DMS 273 (cell line): ENCODE results near the gene PTCRA.
A peak's percentile ranks its signal among the peaks of the same experiment; 100 is the strongest.
"Not testable (repeated sequence)": the region's sequence is repeated elsewhere in the genome, so short reads cannot be mapped to it uniquely, and the experiment has no call there.

Experiments
- DNase-seq: peaks from one replicate; lab custom pipeline; 2025; ENCODE audit not compliant: unreplicated experiment; lab: John Stamatoyannopoulos, UW

PTCRA gene

GRCh38 chr6:42902429-42903263 is 13.2 kb upstream of the PTCRA start:
- DNase-seq: not testable (repeated sequence)

GRCh38 chr6:42904467-42904866 is 11.4 kb upstream of the PTCRA start:
- no peak for DNase-seq

GRCh38 chr6:42907336-42907735 is 8.5 kb upstream of the PTCRA start:
- no peak for DNase-seq

GRCh38 chr6:42909835-42910234 is 6.0 kb upstream of the PTCRA start:
- DNase-seq: no peak

GRCh38 chr6:42911171-42912021 is 4.5 kb upstream of the PTCRA start:
- DNase-seq: no peak

- peak; percentile 30 for DNase-seq
Measured at GRCh38 chr6:42914546-42914945, 1.3 kb upstream of the PTCRA start.

GRCh38 chr6:42916288-42916687 is 435 bp downstream of the PTCRA start:
- no peak for DNase-seq

GRCh38 chr6:42921801-42922200 is 5.9 kb downstream of the PTCRA start:
- no peak for DNase-seq

- DNase-seq: no peak
Measured at GRCh38 chr6:42923666-42924065, 7.8 kb downstream of the PTCRA start.

GRCh38 chr6:42925248-42925857 is 9.5 kb downstream of the PTCRA start:
- no peak for DNase-seq

- DNase-seq: peak; percentile 99
Measured at GRCh38 chr6:42928986-42929820, 13.3 kb downstream of the PTCRA start, which contains the start of gene CNPY3. Gene CNPY3 (plus strand): TSS chr6:42929480. CDS start chr6:42929571, 91 bp downstream.

GRCh38 chr6:42929821-42930360 is 14.0 kb downstream of the PTCRA start:
- DNase-seq: peak; percentile 86

- no peak for DNase-seq
Measured at GRCh38 chr6:42932412-42932811, 16.6 kb downstream of the PTCRA start.

GRCh38 chr6:42933205-42933604 is 17.4 kb downstream of the PTCRA start:
- no peak for DNase-seq

GRCh38 chr6:42935322-42935721 is 19.5 kb downstream of the PTCRA start:
- no peak for DNase-seq

- no peak for DNase-seq
Measured at GRCh38 chr6:42936398-42936797, 20.5 kb downstream of the PTCRA start.

GRCh38 chr6:42937548-42938427 is 21.9 kb downstream of the PTCRA start:
- no peak for DNase-seq

GRCh38 chr6:42938428-42938796 is 22.6 kb downstream of the PTCRA start:
- no peak for DNase-seq

GRCh38 chr6:42938987-42939809 is 23.3 kb downstream of the PTCRA start:
- DNase-seq: peak; percentile 31
